ENCODE measurements around the gene SCD5. TPM values are rescaled to one million over a fixed set of nuclear protein-coding genes. Genes with fewer than 3 reads are reported as not detected.

The SCD5 gene
- total and polyA plus RNA-seq, 2 experiments from 2014 or later = 0.79 to 1.6 TPM

DNA sequence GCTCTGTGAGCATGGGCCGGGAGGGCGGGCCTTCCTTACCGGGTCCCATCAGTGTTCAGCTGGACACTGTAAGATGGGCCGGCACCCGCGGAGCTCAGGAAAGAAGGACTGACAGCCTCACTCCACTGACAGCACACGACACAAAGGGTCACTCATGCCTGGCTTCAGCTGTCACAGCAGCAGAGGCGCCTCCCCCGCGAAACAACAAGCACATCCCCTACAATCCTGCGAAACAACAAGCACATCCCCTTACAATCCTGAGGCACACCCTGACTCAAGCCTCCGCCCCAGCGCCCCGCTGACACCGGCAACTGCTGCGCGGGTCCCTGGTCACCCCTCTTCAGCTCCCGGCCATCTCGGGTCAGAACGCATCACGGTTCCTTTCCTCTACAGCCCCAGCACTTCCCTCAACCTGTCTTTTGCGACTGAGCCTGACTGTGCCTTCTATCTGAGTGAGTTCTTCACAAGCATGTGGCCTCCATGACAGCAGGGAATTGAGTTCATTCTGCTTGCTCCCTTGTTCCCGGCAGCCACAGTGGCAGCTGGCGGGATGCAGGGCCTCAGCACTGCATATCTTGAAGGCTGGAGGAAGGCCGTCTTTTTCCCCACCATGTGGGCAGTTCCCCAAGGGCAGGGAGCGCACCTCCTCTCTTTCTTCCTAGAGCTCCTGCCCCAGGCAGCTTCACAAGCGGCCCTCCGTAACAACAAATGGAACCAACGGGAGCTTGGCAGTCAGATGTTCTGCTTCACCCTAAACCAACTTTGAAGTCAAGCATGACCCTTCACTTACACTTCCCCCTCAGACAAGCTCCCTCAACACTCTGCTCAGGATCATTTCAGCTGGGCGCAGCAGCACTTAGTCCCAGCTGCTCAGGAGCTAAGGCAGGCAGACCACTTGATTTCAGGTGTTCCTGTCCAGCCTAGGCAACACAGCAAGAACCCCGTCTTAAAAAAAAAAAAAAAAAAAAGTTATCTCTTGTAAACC lies 39.6 kb downstream of the SCD5 start:
- Histone ChIP-seq H3K9me2 (ENCODE audit: insufficient read depth) (no peaks in the 10 kb centered on the region; the same call in 1 of the 2 replicates), H3K4me1 (ENCODE audit: insufficient read depth) (no peaks in the 10 kb centered on the region), H3K4me2 (no peak overlapping the region), H3F3A (replicated peaks; ENCODE audit: low read depth) (no peaks in the 10 kb centered on the region), H3K27me3 (ENCODE audit: insufficient read depth) (no peaks in the 10 kb centered on the region), H3K79me2 (replicated peaks; ENCODE audit: insufficient read depth) (no peaks in the 10 kb centered on the region), H3K4me3 (no peak overlapping the region), H3K36me3 (ENCODE audit: insufficient read depth) (no peaks in the 10 kb centered on the region), H3K27ac (ENCODE audit: low read depth) (no peak overlapping the region), H2AFZ (peak overlapping the region; percentile 87; the same call in 1 of the 2 replicates), H4K20me1 (replicated peaks; ENCODE audit: insufficient read depth) (0 out of 2 replicates have a peak, but pooled peaks cover 3% of the 10 kb centered on the region)
- DNase-seq (ENCODE audit: low spot score) = peak; percentile 21
- peaks cover 17% of the 10 kb centered on the region for H3K27me3 Mint-ChIP-seq (ENCODE audit: insufficient read depth, low read depth, poor library complexity)
- H3K4me1 Mint-ChIP-seq = peaks cover 3% of the 10 kb centered on the region; the same call in 2 of the 3 replicates
- no peak overlapping the region for H3K27ac Mint-ChIP-seq
- H3K36me3 Mint-ChIP-seq (ENCODE audit: low read depth) = no peaks in the 10 kb centered on the region
- no peaks in the 10 kb centered on the region for H3K9me3 Mint-ChIP-seq
- no peak overlapping the region for H3K4me3 Mint-ChIP-seq
- TF ChIP-seq ZNF331 (CRISPR knock-in tag; IDR thresholded peaks at IDR 0.05; ENCODE audit: low read depth) (no peak), NANOG (IDR thresholded peaks at IDR 0.05; ENCODE audit: borderline replicate concordance) (no peak)
- TF ChIP-seq, protein P1, sequence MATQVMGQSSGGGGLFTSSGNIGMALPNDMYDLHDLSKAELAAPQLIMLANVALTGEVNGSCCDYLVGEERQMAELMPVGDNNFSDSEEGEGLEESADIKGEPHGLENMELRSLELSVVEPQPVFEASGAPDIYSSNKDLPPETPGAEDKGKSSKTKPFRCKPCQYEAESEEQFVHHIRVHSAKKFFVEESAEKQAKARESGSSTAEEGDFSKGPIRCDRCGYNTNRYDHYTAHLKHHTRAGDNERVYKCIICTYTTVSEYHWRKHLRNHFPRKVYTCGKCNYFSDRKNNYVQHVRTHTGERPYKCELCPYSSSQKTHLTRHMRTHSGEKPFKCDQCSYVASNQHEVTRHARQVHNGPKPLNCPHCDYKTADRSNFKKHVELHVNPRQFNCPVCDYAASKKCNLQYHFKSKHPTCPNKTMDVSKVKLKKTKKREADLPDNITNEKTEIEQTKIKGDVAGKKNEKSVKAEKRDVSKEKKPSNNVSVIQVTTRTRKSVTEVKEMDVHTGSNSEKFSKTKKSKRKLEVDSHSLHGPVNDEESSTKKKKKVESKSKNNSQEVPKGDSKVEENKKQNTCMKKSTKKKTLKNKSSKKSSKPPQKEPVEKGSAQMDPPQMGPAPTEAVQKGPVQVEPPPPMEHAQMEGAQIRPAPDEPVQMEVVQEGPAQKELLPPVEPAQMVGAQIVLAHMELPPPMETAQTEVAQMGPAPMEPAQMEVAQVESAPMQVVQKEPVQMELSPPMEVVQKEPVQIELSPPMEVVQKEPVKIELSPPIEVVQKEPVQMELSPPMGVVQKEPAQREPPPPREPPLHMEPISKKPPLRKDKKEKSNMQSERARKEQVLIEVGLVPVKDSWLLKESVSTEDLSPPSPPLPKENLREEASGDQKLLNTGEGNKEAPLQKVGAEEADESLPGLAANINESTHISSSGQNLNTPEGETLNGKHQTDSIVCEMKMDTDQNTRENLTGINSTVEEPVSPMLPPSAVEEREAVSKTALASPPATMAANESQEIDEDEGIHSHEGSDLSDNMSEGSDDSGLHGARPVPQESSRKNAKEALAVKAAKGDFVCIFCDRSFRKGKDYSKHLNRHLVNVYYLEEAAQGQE (IDR thresholded peaks at IDR 0.05; ENCODE audit: unreplicated experiment) = no peak
- TF ChIP-seq, protein P2, sequence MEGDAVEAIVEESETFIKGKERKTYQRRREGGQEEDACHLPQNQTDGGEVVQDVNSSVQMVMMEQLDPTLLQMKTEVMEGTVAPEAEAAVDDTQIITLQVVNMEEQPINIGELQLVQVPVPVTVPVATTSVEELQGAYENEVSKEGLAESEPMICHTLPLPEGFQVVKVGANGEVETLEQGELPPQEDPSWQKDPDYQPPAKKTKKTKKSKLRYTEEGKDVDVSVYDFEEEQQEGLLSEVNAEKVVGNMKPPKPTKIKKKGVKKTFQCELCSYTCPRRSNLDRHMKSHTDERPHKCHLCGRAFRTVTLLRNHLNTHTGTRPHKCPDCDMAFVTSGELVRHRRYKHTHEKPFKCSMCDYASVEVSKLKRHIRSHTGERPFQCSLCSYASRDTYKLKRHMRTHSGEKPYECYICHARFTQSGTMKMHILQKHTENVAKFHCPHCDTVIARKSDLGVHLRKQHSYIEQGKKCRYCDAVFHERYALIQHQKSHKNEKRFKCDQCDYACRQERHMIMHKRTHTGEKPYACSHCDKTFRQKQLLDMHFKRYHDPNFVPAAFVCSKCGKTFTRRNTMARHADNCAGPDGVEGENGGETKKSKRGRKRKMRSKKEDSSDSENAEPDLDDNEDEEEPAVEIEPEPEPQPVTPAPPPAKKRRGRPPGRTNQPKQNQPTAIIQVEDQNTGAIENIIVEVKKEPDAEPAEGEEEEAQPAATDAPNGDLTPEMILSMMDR (conservative IDR thresholded peaks at IDR 0.05; ENCODE audit: low read depth in 2 of 2) = no peak
- peak; percentile 76 for ATAC-seq

DNA sequence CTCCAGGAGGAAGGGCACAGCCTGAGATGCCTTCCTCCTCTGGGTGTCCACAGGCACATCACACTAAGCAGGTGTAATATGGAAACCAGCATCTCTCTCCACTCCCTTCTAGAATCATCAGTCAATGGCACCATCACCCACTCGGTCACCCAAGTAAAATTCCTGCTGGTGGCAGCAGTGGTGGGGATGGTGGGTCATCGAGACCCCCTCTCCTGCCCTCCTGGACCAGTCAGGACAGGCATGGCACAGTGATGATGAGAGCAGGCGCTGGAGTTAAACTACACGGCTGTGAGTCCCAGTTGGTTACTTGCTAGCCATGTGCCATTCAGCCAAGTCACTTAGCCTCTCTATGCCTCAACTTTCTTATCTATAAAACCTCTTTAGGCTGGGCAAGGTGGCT lies 42.5 kb downstream of the SCD5 start:
- H3K4me3 Mint-ChIP-seq = no peak overlapping the region
- no peak overlapping the region for H3K4me2 ChIP-seq
- H3K27me3 ChIP-seq (ENCODE audit: insufficient read depth) = no peaks in the 10 kb centered on the region
- no peak overlapping the region for H3K27ac Mint-ChIP-seq
- H3K79me2 ChIP-seq (replicated peaks; ENCODE audit: insufficient read depth) = no peaks in the 10 kb centered on the region
- H3K4me1 Mint-ChIP-seq = peaks cover 4% of the 10 kb centered on the region; the same call in 2 of the 3 replicates
- no peaks in the 10 kb centered on the region for H3K4me1 ChIP-seq (ENCODE audit: insufficient read depth)
- H3K9me3 Mint-ChIP-seq = no peaks in the 10 kb centered on the region
- ATAC-seq = no peak
- H4K20me1 ChIP-seq (replicated peaks; ENCODE audit: insufficient read depth) = no peaks in the 10 kb centered on the region
- no peak overlapping the region for H3K27ac ChIP-seq (ENCODE audit: low read depth)
- no peaks in the 10 kb centered on the region for H3K36me3 ChIP-seq (ENCODE audit: insufficient read depth)
- DNase-seq (ENCODE audit: low spot score) = no peak
- H3K36me3 Mint-ChIP-seq (ENCODE audit: low read depth) = no peaks in the 10 kb centered on the region
- H3K4me3 ChIP-seq = no peak overlapping the region
- peaks cover 18% of the 10 kb centered on the region for H3K27me3 Mint-ChIP-seq (ENCODE audit: insufficient read depth, low read depth, poor library complexity)
- no peak overlapping the region for H2AFZ ChIP-seq
- no peaks in the 10 kb centered on the region; the same call in 1 of the 2 replicates for H3K9me2 ChIP-seq (ENCODE audit: insufficient read depth)
- H3F3A ChIP-seq (replicated peaks; ENCODE audit: low read depth) = no peaks in the 10 kb centered on the region
- TF ChIP-seq EZH2 (IDR thresholded peaks at IDR 0.05; ENCODE audit: low read depth, unreplicated experiment) = no peak
- no peak for TF ChIP-seq ZNF331 (CRISPR knock-in tag; IDR thresholded peaks at IDR 0.05; ENCODE audit: low read depth)
- TF ChIP-seq, protein P2 (conservative IDR thresholded peaks at IDR 0.05; ENCODE audit: low read depth in 2 of 2) = no peak
- TF ChIP-seq, protein P3, sequence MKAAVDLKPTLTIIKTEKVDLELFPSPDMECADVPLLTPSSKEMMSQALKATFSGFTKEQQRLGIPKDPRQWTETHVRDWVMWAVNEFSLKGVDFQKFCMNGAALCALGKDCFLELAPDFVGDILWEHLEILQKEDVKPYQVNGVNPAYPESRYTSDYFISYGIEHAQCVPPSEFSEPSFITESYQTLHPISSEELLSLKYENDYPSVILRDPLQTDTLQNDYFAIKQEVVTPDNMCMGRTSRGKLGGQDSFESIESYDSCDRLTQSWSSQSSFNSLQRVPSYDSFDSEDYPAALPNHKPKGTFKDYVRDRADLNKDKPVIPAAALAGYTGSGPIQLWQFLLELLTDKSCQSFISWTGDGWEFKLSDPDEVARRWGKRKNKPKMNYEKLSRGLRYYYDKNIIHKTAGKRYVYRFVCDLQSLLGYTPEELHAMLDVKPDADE (IDR thresholded peaks at IDR 0.05) = no peak
- TF ChIP-seq CREB1 (CRISPR knock-in tag; IDR thresholded peaks at IDR 0.05; ENCODE audit: low read depth) = no peak
- no peak for TF ChIP-seq STAT1 (IDR thresholded peaks at IDR 0.05; ENCODE audit: unreplicated experiment)
- TF ChIP-seq POLR2AphosphoS5 (IDR thresholded peaks at IDR 0.05; ENCODE audit: low read depth) = no peak
- no peak for TF ChIP-seq JUNB (IDR thresholded peaks at IDR 0.05; ENCODE audit: unreplicated experiment)

All from GM23338 (cell line).